Activated CD8-positive, alpha-beta memory T cell treated with anti-CD3 and anti-CD28 coated beads for 24 hours (primary cell): ENCODE data around the gene SEC16A.

Experiments used
- DNase-seq: peaks from one replicate; pipeline ENCODE4 v3.0.0-alpha.2; 2020

Gene SEC16A

GRCh38 chr9:136484153-136485048, 1.6 kb upstream of the SEC16A start:
- DNase-seq = no peak

GRCh38 chr9:136483589-136484152, 831 bp upstream of the SEC16A start:
- peak; percentile 98 for DNase-seq

GRCh38 chr9:136482046-136482792, 621 bp downstream of the SEC16A start:
- DNase-seq = peak; percentile 69

- DNase-seq = no peak
Observed at GRCh38 chr9:136481558-136481957, 1.3 kb downstream of the SEC16A start.

GRCh38 chr9:136476369-136477150, 6.3 kb downstream of the SEC16A start:
- no peak for DNase-seq

GRCh38 chr9:136474974-136475865, 7.6 kb downstream of the SEC16A start:
- DNase-seq = no peak

GRCh38 chr9:136474021-136474640, 8.7 kb downstream of the SEC16A start:
- no peak for DNase-seq

GRCh38 chr9:136473354-136473721, 9.5 kb downstream of the SEC16A start:
- DNase-seq = no peak

GRCh38 chr9:136472640-136473353, 10.0 kb downstream of the SEC16A start:
- no peak for DNase-seq

- DNase-seq = no peak
Observed at GRCh38 chr9:136471802-136472487, 10.9 kb downstream of the SEC16A start.

GRCh38 chr9:136470792-136471469, 11.9 kb downstream of the SEC16A start:
- no peak for DNase-seq

GRCh38 chr9:136470356-136470755, 12.5 kb downstream of the SEC16A start:
- no peak for DNase-seq

GRCh38 chr9:136467766-136468165, 15.1 kb downstream of the SEC16A start:
- DNase-seq = no peak

- DNase-seq = no peak
Observed at GRCh38 chr9:136466155-136466541, 16.7 kb downstream of the SEC16A start.

- no peak for DNase-seq
Observed at GRCh38 chr9:136465500-136466154, 17.2 kb downstream of the SEC16A start.

- DNase-seq = no peak
Observed at GRCh38 chr9:136464241-136464640, 18.6 kb downstream of the SEC16A start.

- no peak for DNase-seq
Observed at GRCh38 chr9:136463578-136463977, 19.3 kb downstream of the SEC16A start.

GRCh38 chr9:136462664-136463063, 20.2 kb downstream of the SEC16A start:
- no peak for DNase-seq

- DNase-seq = no peak
Observed at GRCh38 chr9:136460772-136461325, 22.0 kb downstream of the SEC16A start.
